Dedifferentiated amniotic fluid mesenchymal stem cell (primary cell): Measurements from ENCODE around the gene CDC42.
A peak's percentile ranks its signal among the peaks of the same experiment; 100 is the strongest.

Source experiments
- DNase-seq: peaks from one replicate; pipeline ENCODE4 v3.0.0-alpha.2; 2016; ENCODE audit errors: extremely low spot score

CDC42 gene

DNA sequence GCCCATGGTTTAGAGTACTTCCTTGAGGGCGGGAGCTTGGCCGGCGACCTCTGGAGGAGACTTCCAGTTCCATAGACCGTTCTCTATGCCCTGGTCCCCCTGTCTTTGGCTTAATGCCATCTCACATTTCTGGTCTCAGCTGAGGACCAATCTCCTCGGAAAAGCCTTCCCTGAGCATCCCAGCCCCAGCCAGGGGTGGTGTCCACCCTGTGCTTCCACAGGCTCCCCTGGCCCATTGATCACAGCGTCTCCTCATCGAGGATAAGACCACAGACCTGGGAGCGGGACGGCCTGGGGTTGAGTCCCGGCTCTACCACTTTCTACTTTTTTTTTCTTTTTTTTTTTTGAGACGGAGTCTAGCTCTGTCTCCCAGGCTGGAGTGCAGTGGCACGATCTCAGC, 75.9 kb downstream of the CDC42 start:
- no peak for DNase-seq

- DNase-seq: no peak
These were observed 77.1 kb downstream of the CDC42 start for GRCh38 chr1:22129501-22130117.

DNA sequence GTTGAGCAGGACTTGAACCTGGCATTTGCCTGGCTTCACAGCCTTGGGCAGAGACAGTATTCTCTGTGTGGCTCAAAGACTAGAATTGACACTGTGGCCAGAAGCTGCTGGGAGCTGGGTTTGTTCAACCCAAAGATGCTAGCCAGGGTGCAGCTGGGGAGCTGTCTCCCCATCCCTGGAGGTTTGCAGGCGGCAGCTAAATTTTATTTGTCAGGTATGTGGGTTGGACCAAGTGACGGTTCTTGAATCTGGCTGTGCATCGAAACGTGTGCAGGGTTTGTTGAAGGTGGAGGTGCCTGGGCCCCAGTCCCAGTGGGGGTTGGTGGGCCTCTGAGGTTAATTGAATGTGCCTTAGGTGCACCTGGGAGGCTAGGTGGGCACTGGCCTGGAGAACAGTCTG, 78.6 kb downstream of the CDC42 start:
- no peak for DNase-seq

- DNase-seq: no peak
These were observed 79.5 kb downstream of the CDC42 start for GRCh38 chr1:22131875-22132486.

GRCh38 chr1:22132517-22133235, 80.2 kb downstream of the CDC42 start:
- peak; percentile 21 for DNase-seq

DNA sequence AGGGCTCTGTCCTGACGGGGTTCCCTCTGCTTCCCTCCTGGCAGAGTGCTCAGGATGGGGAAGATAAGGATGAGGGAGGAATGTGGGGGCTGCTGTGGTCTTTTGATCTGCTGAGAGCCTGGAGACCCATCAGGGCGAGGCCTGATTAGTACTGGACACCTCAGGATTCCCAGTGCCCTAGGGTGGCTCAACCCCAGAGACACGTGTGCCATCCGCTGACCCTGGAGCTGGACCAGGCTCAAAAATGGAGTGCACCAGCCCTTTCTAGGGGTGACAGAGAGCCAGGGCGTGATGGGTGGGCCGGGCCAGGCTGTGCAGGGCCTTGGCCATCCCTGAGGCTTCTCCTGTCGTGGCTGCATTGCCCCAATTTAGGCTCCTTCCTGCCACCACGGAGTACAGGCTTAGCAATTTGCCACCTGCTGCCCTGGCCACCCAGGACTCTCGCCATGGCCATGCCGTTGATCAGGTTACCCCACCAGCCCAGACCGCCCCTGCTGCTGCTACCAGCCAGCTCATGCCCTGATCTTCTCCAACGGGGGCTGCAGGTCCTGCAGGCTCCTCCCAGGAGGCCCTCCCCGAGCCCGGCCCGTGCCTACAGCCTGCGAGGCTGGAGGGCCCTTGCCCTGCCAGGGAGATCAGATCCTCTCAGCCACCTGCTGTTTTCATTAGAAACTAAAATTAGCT, 80.9 kb downstream of the CDC42 start:
- no peak for DNase-seq

DNA sequence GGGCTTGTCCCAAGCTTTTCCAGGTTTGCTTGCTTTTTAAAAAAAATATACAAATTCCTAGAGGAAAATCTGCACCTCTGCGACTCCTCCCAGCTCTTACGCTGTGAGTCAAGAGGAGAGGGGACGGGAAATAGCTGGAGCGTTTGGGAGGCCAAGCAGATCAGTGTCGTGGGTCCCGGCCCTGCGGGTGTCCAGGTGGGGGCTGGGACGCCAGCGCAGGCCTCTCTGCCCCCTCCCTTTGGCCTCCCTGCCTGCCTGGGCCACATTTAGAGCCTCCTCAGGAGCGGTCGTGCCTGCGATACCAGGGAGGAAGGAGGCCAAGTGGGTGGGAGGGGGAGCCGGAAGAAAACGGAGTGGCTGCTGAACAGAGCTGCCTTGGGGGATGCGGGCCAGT, 81.4 kb downstream of the CDC42 start:
- DNase-seq: no peak

DNA sequence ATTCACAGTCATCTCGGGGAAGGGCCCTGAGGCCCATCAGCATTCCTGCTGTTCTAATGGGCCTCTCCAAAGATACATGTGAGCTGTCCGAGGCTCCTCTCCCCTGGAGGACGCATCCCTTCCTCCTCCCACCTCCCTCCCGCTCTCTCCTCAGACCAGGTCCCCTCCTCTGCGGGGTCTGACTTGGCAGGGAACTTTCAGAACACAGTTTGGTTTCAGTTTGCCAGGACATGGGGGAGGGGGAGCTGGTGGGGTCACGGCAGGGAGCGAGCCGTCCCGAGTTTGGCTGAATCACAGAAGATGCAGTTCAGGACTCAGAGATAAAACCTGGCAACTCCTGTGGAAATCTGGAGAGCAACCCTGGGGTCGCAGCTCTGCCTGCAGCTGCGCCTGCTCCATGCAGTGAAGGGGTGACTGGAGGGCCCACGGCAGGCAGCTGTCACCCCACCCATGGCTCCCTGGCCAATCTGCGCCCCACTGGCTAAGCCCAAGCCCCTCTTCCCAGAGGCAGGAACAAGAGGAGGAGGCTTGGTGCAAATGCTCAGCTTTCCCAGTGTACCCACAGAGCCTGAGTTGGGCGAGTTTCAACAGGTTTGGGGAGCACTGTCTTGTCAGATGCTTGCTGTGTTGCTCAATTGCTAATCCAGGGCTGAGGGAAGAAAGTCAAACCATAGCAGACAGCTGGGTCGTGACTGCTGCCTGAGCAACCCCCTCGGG, 84.7 kb downstream of the CDC42 start:
- no peak for DNase-seq

DNA sequence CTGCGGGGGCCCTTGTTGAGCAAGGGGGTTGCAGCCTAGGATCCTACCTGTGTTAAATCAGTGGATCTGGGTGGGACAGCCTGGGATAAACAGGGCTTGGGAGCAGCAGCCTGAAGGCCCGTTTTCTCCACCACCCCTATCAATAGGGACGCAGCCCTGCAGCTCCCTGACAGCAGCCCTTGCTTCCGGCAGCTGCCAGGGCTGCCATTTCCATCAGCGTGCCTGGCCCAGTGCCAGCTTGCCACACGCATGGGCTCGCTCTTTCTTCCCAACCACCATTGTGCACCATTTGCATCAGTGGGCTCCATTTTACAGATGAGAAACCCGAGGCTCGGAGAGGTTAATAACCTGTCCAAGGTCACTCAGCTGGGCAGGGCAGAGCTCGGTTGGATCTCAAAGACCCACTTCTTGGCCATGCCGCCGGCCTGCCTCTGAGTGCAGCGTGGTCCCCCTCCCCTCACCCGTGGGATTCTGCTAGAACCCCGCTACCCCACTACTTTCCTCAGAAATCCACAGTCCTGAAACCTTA, 86.6 kb downstream of the CDC42 start:
- no peak for DNase-seq

DNA sequence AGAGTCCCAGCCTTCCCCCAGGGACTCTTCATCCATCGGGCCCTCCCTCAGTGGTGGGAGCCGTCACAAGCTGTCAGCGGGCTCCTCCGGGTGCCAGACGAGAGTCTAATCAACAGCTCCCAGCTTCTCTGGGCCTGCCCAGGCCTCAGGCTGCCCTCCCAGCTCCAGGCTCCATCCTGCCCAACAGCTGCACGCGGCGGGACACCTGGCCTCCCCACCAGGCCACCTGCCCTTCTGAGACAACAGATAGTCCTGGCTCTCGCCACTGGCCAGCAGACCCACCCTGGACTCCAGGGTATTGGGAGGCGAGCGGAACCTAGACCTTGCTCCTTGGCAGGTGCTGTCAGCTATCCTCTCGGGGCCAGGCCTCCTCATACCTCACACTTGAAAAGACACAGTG, 87.3 kb downstream of the CDC42 start:
- no peak for DNase-seq
